A673 (cell line): Measurements from ENCODE around the gene TADA2A. TPM values are rescaled to one million over a fixed set of nuclear protein-coding genes. Genes with fewer than 3 reads are reported as not detected.
A peak's percentile ranks its signal among the peaks of the same experiment; 100 is the strongest.

Experiments used
- BruUV-seq: library from RNA; stranded (reverse); fragments of 400-500 nt; replicated peaks from 2 replicates; lab custom pipeline; 2021; lab: Mats Ljungman, UMichigan
- CTCF ChIA-PET: fragments of 300-600 bp; sonication (Branson Sonifier 250); formaldehyde crosslinking; loops from one replicate; lab custom pipeline; 2022; ENCODE audit warnings: antibody characterized with exemption; lab: Charles Lee
- POLR2A ChIA-PET: fragments of 300-600 bp; sonication (Branson Sonifier 250); formaldehyde crosslinking; loops from one replicate; lab custom pipeline; 2022; ENCODE audit warnings: antibody characterized with exemption; ENCODE audit not compliant: low non-redundant PET; lab: Charles Lee
- DNase-seq: peaks from one replicate; pipeline ENCODE4 v3.0.0-alpha.2; 2015; ENCODE audit warnings: low spot score
- H3K27ac ChIP-seq: fragments of 200-600 bp; sonication (generic); 2 replicates; pipeline ENCODE4 v1.5.1; 2016; ENCODE audit warnings: mixed run types, low read depth, mild to moderate bottlenecking, mixed read lengths, antibody characterized with exemption, low read length; ENCODE audit not compliant: poor library complexity, severe bottlenecking
- H3K27me3 ChIP-seq: fragments of 200-600 bp; sonication (generic); replicated peaks from 2 replicates; pipeline ENCODE4 v1.6.1; 2017; ENCODE audit warnings: mixed run types, low read depth, mild to moderate bottlenecking, mixed read lengths, antibody characterized with exemption, low read length; ENCODE audit not compliant: insufficient read depth, poor library complexity
- H3K36me3 ChIP-seq: fragments of 200-600 bp; sonication (generic); 2 replicates; pipeline ENCODE4 v1.6.1; 2016; ENCODE audit warnings: mixed run types, mild to moderate bottlenecking, mixed read lengths, antibody characterized with exemption, low read length; ENCODE audit not compliant: insufficient read depth, poor library complexity, severe bottlenecking
- H3K4me1 ChIP-seq: fragments of 200-600 bp; sonication (generic); 2 replicates; pipeline ENCODE4 v1.6.1; 2017; ENCODE audit warnings: mixed run types, mild to moderate bottlenecking, mixed read lengths, antibody characterized with exemption, low read length; ENCODE audit not compliant: insufficient read depth, poor library complexity, severe bottlenecking
- H3K4me3 ChIP-seq: fragments of 200-600 bp; sonication (generic); 2 replicates; pipeline ENCODE4 v1.5.1; 2016; ENCODE audit warnings: low read depth, mixed run types, mild to moderate bottlenecking, mixed read lengths, low read length; ENCODE audit not compliant: poor library complexity, severe bottlenecking
- H3K9me3 ChIP-seq: fragments of 200-600 bp; sonication (generic); 2 replicates; pipeline ENCODE4 v1.6.1; 2016; ENCODE audit warnings: mixed run types, low read depth, mild to moderate bottlenecking, mixed read lengths, antibody characterized with exemption, low read length; ENCODE audit not compliant: poor library complexity, severe bottlenecking
- CTCF ChIP-seq: fragments of 300-800, 200-600 bp; sonication (generic); conservative IDR thresholded peaks from 2 replicates; pipeline ENCODE4 v1.5.1; 2017; ENCODE audit warnings: low read depth, mild to moderate bottlenecking, antibody characterized with exemption, low read length, moderate library complexity, mixed read lengths
- EZH2 ChIP-seq: fragments of 200-600 bp; sonication (generic); IDR thresholded peaks from 2 replicates; pipeline ENCODE4 v1.6.1; 2017; ENCODE audit warnings: borderline replicate concordance, low read depth, mild to moderate bottlenecking, mixed read lengths, antibody characterized with exemption, low read length; ENCODE audit not compliant: poor library complexity, severe bottlenecking
- intact Hi-C: fragments of 100-400 bp; cut with micrococcal nuclease; formaldehyde crosslinking; loops from one replicate; pipeline ENCODE4 v1.10.0; 2022; ENCODE audit not compliant: unreplicated experiment
- total RNA-seq: library from RNA; stranded (reverse); gene quantifications from 2 replicates; pipeline ENCODE4 v1.2.3, GENCODE V29; 2021

The TADA2A gene
- total RNA-seq, 1 experiment from 2014 or later = 17.9 TPM

- no peaks in the 10 kb centered on the region for H3K27me3 ChIP-seq
- H3K27ac ChIP-seq = no peak overlapping the region
- no peaks in the 10 kb centered on the region for H3K4me1 ChIP-seq
- BruUV-seq = no TSS peak
- CTCF ChIA-PET = interaction anchor here (1.4 kb wide), 1 partner anchor 289 kb away, joined by 3 read pairs; no protein-coding TSS in a partner anchor
- H3K9me3 ChIP-seq = no peaks in the 10 kb centered on the region
- TF ChIP-seq CTCF (peak; percentile 59), EZH2 (no peak)
- H3K36me3 ChIP-seq = no peaks in the 10 kb centered on the region
- intact Hi-C loops = loop anchor here (10.0 kb wide), 1 partner anchor 287 kb away; no protein-coding TSS in a partner anchor
- POLR2A ChIA-PET = no interaction called here
- peak; percentile 39 for DNase-seq
- H3K4me3 ChIP-seq = no peak overlapping the region
Measured at GRCh38 chr17:37527249-37527851, 120.7 kb downstream of the TADA2A start.

Other genes with a start within 250 kb of the TADA2A start
- not detected in 2 replicates for gene C17orf78, start 30.9 kb upstream of the TADA2A start, total RNA-seq
- 68.3 and 79.2 TPM in 2 replicates for gene ACACA, start 50 bp upstream of the TADA2A start, total RNA-seq
- 13.8 and 14.0 TPM in 2 replicates for gene DUSP14, start 83.0 kb downstream of the TADA2A start, total RNA-seq
- 21.3 and 22.5 TPM in 2 replicates for gene SYNRG, start 202.5 kb downstream of the TADA2A start, total RNA-seq
- gene DDX52, start 236.6 kb downstream of the TADA2A start, total RNA-seq = 27.7 TPM in 2 replicates